Gastrocnemius medialis (tissue), 4 donors: ENCODE measurements around the gene DNTTIP2. TPM values are rescaled to one million over a fixed set of nuclear protein-coding genes. Genes with fewer than 3 reads are reported as not detected.
"Not testable (repeated sequence)": the region's sequence is repeated elsewhere in the genome, so short reads cannot be mapped to it uniquely, and the experiment has no call there.

Source experiments
- ATAC-seq, 2 donors: fragments of 150-250 bp; one replicate each; pipeline ENCODE4 v1.9.1; 2016
- DNase-seq, 2 donors: peaks; one replicate each; pipeline ENCODE4 v3.0.0-alpha.2; 2019
- H3K27ac ChIP-seq, 4 donors: fragments of 200-600 bp; sonication (generic); 1 replicate in 1 of 4; 2 replicates in 3 of 4; pipeline ENCODE4 v1.5.1; 2016 to 2018; ENCODE audit warnings: mild to moderate bottlenecking in 2 of 4, moderate library complexity in 1 of 4
- H3K27me3 ChIP-seq, 3 donors: fragments of 200-600 bp; sonication (generic) in 2 of 3; 1 replicate in 1 of 3; 2 replicates in 2 of 3; pipeline versions ENCODE4 v1.5.1 to v1.6.0; 2016 to 2019; ENCODE audit warnings: mild to moderate bottlenecking in 1 of 3, moderate library complexity in 1 of 3
- H3K36me3 ChIP-seq, 2 donors: fragments of 200-600 bp; sonication (generic) in 1 of 2; one replicate each; pipeline ENCODE4 v1.5.1; 2017 to 2018
- H3K4me1 ChIP-seq, 2 donors: fragments of 200-600 bp; sonication (generic) in 1 of 2; one replicate each; pipeline ENCODE4 v1.5.1; 2016 to 2017; ENCODE audit warnings: mild to moderate bottlenecking in 2 of 2
- H3K4me3 ChIP-seq, 4 donors: fragments of 200-600 bp; sonication (generic) in 3 of 4; 1 replicate in 1 of 4; 2 replicates in 3 of 4; pipeline ENCODE4 v1.5.1; 2016 to 2019; ENCODE audit warnings: mild to moderate bottlenecking in 2 of 4
- H3K9me3 ChIP-seq, 3 donors: fragments of 200-600 bp; sonication (generic) in 2 of 3; 1 replicate in 1 of 3; 2 replicates in 2 of 3; pipeline ENCODE4 v1.5.1; 2016 to 2019
- POLR2A ChIP-seq, 2 donors: fragments of 450-650 bp; IDR thresholded peaks; one replicate each; pipeline ENCODE4 v1.6.1; 2017; ENCODE audit warnings: antibody characterized with exemption in 2 of 2, mild to moderate bottlenecking in 2 of 2, moderate library complexity in 2 of 2
- in situ Hi-C, 4 donors: fragments of 200-750 bp; cut with MboI; loops; one replicate each; pipeline versions ENCODE4 v1.15.0 to v1.8.0; 2017; ENCODE audit warnings: low sequenced_read_pairs in 4 of 4
- intact Hi-C: fragments of 100-400 bp; cut with DNase I; formaldehyde crosslinking; loops from one replicate; pipeline ENCODE4 v1.15.1; 2023; ENCODE audit warnings: low total_unique reads
- total RNA-seq, 4 donors: library from RNA; depleted of rRNA; stranded (reverse); fragments of >200 nt; gene quantifications; one replicate each; pipeline versions ENCODE4 v1.1.0 to v1.2.3, GENCODE V29; 2016
- TF ChIP-seq, protein P1 (sequence below), 5 experiments: fragments of 450-650 bp in 3 of 5; fragments of 200-600 bp in 2 of 5; sonication (generic) in 2 of 5; IDR thresholded peaks in 4 of 5; conservative IDR thresholded peaks in 1 of 5; 1 replicate in 4 of 5; 2 replicates in 1 of 5; pipeline ENCODE4 v1.5.1; 2016 to 2019; ENCODE audit warnings: antibody characterized with exemption in 5 of 5, mild to moderate bottlenecking in 3 of 5, moderate library complexity in 3 of 5

Gene DNTTIP2
- total RNA-seq, 4 donors from 2014 or later, result 50.4 to 75.3 (median 59.1) TPM

DNA sequence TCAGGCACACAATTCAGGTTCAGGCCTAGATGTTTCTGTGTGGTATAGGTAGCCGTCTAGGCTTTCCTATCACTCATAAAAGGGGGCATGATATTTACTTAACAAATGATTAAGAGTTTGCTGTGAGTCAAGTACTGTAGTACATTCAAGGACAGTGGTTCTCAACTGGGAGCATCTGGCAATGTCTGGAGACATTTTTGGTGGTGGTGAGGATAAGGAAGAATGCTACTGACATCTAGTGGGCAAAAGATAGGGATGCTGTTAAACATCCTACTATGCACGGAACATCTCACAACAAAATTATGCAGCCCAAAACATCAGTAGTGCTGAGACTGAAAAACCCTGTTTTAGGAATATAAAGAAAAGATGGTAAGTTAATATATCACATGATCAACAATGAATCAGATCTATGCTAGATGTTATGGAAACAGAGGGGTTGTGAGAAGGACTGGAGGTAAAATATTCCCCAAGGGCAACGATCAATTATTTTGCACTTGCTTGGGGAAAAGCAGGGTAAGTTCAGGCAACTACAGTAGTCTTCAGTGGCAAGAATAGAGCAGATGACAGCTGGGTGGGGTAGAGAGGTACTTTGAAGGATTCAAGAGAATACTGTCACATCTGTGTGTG lies 4.9 kb downstream of the DNTTIP2 start:
- Histone ChIP-seq H3K27ac (no peak overlapping the region), H3K9me3 (no peaks in the 10 kb centered on the region), H3K27me3 (no peaks in the 10 kb centered on the region), H3K36me3 (peaks cover 7 to 80% of the 10 kb centered on the region in 2 donors), H3K4me1 (peaks cover 25 to 29% of the 10 kb centered on the region in 2 donors), H3K4me3 (no peak overlapping the region)
- in situ Hi-C loops, result loop anchor here in 2 of 4 donors (25.0 kb wide), 1 partner anchor 562 kb away; no protein-coding TSS in a partner anchor
- ATAC-seq (no peak), DNase-seq (no peak)
- no peak for TF ChIP-seq POLR2A (IDR thresholded peaks at IDR 0.05)
- TF ChIP-seq, protein P1, sequence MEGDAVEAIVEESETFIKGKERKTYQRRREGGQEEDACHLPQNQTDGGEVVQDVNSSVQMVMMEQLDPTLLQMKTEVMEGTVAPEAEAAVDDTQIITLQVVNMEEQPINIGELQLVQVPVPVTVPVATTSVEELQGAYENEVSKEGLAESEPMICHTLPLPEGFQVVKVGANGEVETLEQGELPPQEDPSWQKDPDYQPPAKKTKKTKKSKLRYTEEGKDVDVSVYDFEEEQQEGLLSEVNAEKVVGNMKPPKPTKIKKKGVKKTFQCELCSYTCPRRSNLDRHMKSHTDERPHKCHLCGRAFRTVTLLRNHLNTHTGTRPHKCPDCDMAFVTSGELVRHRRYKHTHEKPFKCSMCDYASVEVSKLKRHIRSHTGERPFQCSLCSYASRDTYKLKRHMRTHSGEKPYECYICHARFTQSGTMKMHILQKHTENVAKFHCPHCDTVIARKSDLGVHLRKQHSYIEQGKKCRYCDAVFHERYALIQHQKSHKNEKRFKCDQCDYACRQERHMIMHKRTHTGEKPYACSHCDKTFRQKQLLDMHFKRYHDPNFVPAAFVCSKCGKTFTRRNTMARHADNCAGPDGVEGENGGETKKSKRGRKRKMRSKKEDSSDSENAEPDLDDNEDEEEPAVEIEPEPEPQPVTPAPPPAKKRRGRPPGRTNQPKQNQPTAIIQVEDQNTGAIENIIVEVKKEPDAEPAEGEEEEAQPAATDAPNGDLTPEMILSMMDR (IDR thresholded peaks at IDR 0.05 in 4 of 5, conservative IDR thresholded peaks at IDR 0.05 in 1 of 5), result peak in 4 of 5 experiments; percentile 30 to 41 (median 36)
- intact Hi-C loops, result loop anchor here (10.0 kb wide), 1 partner anchor 529 kb away; the partner anchor contains the start of gene DR1

DNA sequence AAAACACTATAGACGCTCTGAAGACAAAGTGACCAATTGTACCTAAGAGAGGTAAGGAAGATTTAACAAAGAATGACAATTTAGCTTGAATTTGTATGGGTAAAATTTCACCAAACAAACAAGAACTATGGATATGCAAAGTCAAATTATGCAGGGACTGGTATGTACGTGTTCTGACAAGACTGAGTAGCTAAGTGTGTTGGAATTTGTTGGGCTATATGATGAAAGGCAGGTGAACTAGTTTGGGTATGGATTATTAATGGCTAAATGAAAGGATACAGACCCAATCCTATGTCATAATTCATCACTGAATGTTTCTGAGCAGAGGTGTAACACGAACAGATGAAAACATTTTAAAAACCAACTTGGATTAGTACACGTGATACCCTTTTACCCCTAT lies 7.6 kb downstream of the DNTTIP2 start:
- intact Hi-C loops (loop anchor here (10.0 kb wide), 1 partner anchor 527 kb away; the partner anchor contains the start of gene DR1), in situ Hi-C loops (loop anchor here in 2 of 4 donors (25.0 kb wide), 1 partner anchor 559 kb away; no protein-coding TSS in a partner anchor)
- DNase-seq (no peak), ATAC-seq (no peak)
- H3K27me3 ChIP-seq, result no peaks in the 10 kb centered on the region
- H3K9me3 ChIP-seq, result no peaks in the 10 kb centered on the region
- H3K4me1 ChIP-seq, result peaks cover 4 to 11% of the 10 kb centered on the region in 2 donors
- H3K4me3 ChIP-seq, result no peak overlapping the region
- peaks cover 7 to 82% of the 10 kb centered on the region in 2 donors for H3K36me3 ChIP-seq
- H3K27ac ChIP-seq, result no peak overlapping the region
- TF ChIP-seq, protein P1 (IDR thresholded peaks at IDR 0.05 in 4 of 5, conservative IDR thresholded peaks at IDR 0.05 in 1 of 5), result no peak
- no peak for TF ChIP-seq POLR2A (IDR thresholded peaks at IDR 0.05)

DNA sequence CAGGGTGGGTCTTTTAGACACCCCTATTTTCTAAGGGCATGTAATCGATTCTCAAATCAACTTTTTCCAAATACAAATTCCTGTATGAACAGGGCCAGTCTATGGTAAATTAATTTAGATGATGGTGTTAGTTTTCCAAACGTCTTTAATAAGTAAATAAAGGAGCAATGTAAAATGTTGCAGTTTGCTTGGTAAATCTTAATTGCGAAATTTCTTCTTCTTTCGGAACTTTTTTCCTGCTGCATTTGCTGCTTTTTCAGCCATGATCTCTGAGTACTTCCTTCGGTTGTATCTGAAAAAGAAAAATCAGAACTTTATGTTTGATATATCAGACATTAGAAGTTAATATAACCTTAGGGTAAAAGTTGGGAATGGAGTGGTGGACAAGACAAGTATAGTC lies 9.4 kb downstream of the DNTTIP2 start:
- H3K27ac ChIP-seq, result no peak overlapping the region
- intact Hi-C loops, result loop anchor here (10.0 kb wide), 1 partner anchor 525 kb away; the partner anchor contains the start of gene DR1
- ATAC-seq (no peak), DNase-seq (no peak)
- in situ Hi-C loops, result loop anchor here in 2 of 4 donors (25.0 kb wide), 1 partner anchor 557 kb away; no protein-coding TSS in a partner anchor
- no peaks in the 10 kb centered on the region for H3K27me3 ChIP-seq
- no peak for TF ChIP-seq POLR2A (IDR thresholded peaks at IDR 0.05)
- TF ChIP-seq, protein P1 (IDR thresholded peaks at IDR 0.05 in 4 of 5, conservative IDR thresholded peaks at IDR 0.05 in 1 of 5), result no peak
- H3K4me3 ChIP-seq, result no peak overlapping the region
- H3K9me3 ChIP-seq, result no peaks in the 10 kb centered on the region
- peaks cover 0 to 3% of the 10 kb centered on the region in 2 donors for H3K4me1 ChIP-seq
- H3K36me3 ChIP-seq, result peaks cover 7 to 65% of the 10 kb centered on the region in 2 donors

DNA sequence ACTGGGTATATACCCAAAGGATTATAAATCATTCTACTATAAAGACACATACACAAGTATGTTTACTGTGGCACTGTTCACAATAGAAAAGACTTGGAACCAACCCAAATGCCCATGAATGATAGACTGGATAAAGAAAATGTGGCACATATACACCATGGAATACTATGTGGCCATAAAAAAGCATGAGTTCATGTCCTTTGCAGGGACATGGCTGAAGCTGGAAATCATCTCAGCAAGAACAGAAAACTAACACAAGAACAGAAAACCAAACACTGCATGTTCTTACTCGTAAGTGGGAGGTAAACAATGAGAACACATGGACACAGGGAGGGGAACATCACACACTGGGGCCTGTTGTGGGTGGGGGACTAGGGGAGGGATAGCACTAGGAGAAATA lies 10.5 kb downstream of the DNTTIP2 start:
- H3K36me3 ChIP-seq, result peaks cover 7 to 53% of the 10 kb centered on the region in 2 donors
- H3K9me3 ChIP-seq, H3K4me3 ChIP-seq, H3K4me1 ChIP-seq, DNase-seq, ATAC-seq, H3K27me3 ChIP-seq, H3K27ac ChIP-seq, intact Hi-C loops: not testable (repeated sequence)
- in situ Hi-C loops, result loop anchor here in 2 of 4 donors (25.0 kb wide), 1 partner anchor 556 kb away; no protein-coding TSS in a partner anchor

DNA sequence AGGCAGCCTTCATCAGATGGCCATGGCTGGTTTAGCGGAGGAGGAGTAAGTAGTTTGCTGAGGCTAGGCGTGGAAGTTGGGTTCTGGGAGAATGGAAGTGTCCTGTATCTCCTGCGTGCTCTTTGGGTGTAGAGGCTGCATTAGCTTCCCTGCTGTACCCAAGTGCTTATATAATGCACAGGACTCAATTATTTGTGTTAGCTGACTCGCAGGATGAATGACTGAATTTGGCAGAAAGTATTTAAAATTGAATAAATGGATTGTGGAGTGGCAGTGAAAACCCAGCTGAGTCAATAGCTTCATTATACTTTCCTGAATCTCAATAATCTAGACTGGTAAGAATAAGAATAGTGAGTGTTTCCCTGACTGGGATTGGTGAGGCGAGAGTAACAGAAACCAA lies 13.8 kb downstream of the DNTTIP2 start:
- DNase-seq (no peak), ATAC-seq (no peak)
- Histone ChIP-seq H3K9me3 (no peaks in the 10 kb centered on the region), H3K36me3 (peaks cover 0 to 21% of the 10 kb centered on the region in 2 donors), H3K27ac (no peak overlapping the region), H3K4me1 (no peaks in the 10 kb centered on the region), H3K27me3 (no peaks in the 10 kb centered on the region), H3K4me3 (no peak overlapping the region)
- TF ChIP-seq, protein P1 (IDR thresholded peaks at IDR 0.05 in 4 of 5, conservative IDR thresholded peaks at IDR 0.05 in 1 of 5), result no peak
- TF ChIP-seq POLR2A (IDR thresholded peaks at IDR 0.05), result no peak
- intact Hi-C loops (no loop called here), in situ Hi-C loops (loop anchor here in 2 of 4 donors (25.0 kb wide), 1 partner anchor 553 kb away; no protein-coding TSS in a partner anchor)
